Smooth muscle cell (in vitro differentiated cells): ENCODE measurements around the gene NEDD4. TPM values are rescaled to one million over a fixed set of nuclear protein-coding genes. Genes with fewer than 3 reads are reported as not detected.

Experiments
- DNase-seq: peaks from one replicate; lab custom pipeline; 2025; ENCODE audit not compliant: unreplicated experiment; lab: John Stamatoyannopoulos, UW
- H2AFZ ChIP-seq: fragments of 200-600 bp; sonication (generic); 2 replicates; pipeline ENCODE4 v1.6.0; 2016; ENCODE audit warnings: antibody characterized with exemption, low read depth, mild to moderate bottlenecking
- H3F3A ChIP-seq: fragments of 200-600 bp; sonication (generic); 2 replicates; pipeline ENCODE4 v1.6.0; 2017; ENCODE audit warnings: antibody characterized with exemption, low read depth
- H3K27ac ChIP-seq: fragments of 200-600 bp; sonication (generic); 2 replicates; pipeline ENCODE4 v1.5.1; 2016; ENCODE audit warnings: low read depth, mild to moderate bottlenecking
- H3K27me3 ChIP-seq: fragments of 200-600 bp; sonication (generic); 2 replicates; pipeline ENCODE4 v1.6.1; 2016; ENCODE audit warnings: low read depth, mild to moderate bottlenecking
- H3K36me3 ChIP-seq: fragments of 200-600 bp; sonication (generic); 2 replicates; pipeline ENCODE4 v1.5.1; 2016; ENCODE audit warnings: low read depth
- H3K4me1 ChIP-seq: fragments of 200-600 bp; sonication (generic); 2 replicates; pipeline ENCODE4 v1.5.1; 2016; ENCODE audit warnings: low read depth
- H3K4me2 ChIP-seq: fragments of 200-600 bp; sonication (generic); 2 replicates; pipeline ENCODE4 v1.6.0; 2016; ENCODE audit warnings: mild to moderate bottlenecking
- H3K4me3 ChIP-seq: fragments of 200-600 bp; sonication (generic); 2 replicates; pipeline ENCODE4 v1.5.1; 2016; ENCODE audit warnings: mild to moderate bottlenecking
- H3K79me2 ChIP-seq: fragments of 200-600 bp; sonication (generic); 2 replicates; pipeline ENCODE4 v1.6.0; 2016; ENCODE audit warnings: low read depth, mild to moderate bottlenecking
- H3K9ac ChIP-seq: fragments of 200-600 bp; sonication (generic); 2 replicates; pipeline ENCODE4 v1.6.0; 2016; ENCODE audit warnings: low read depth
- H3K9me3 ChIP-seq: fragments of 200-600 bp; sonication (generic); replicated peaks from 2 replicates; pipeline ENCODE4 v1.5.1; 2016; ENCODE audit warnings: low read depth
- H4K20me1 ChIP-seq: fragments of 200-600 bp; sonication (generic); 2 replicates; pipeline ENCODE4 v1.6.0; 2016; ENCODE audit warnings: low read depth
- CTCF ChIP-seq: fragments of 200-600 bp; sonication (generic); IDR thresholded peaks from 2 replicates; pipeline ENCODE4 v1.5.1; 2017; ENCODE audit warnings: borderline replicate concordance, mild to moderate bottlenecking, antibody characterized with exemption; ENCODE audit not compliant: insufficient read depth, poor library complexity, severe bottlenecking
- WGBS: methylation state at CpG from one replicate; pipeline ENCODE4 v1.1.7; 2016; ENCODE audit warnings: low lambda C conversion rate; 5-methylcytosine and 5-hydroxymethylcytosine counted together
- polyA plus RNA-seq: library from polyadenylated mRNA; unstranded; fragments of >200 nt; fragmentation: Nextera tagmentation; extraction: Ambion mirVana; gene quantifications from 2 replicates; pipeline ENCODE4 v1.2.1, GENCODE V29; 2016
- total RNA-seq: library from RNA; depleted of rRNA; stranded (reverse); fragments of >200 nt; gene quantifications from 2 replicates; pipeline ENCODE4 v1.2.3, GENCODE V29; 2014

Gene NEDD4
- total and polyA plus RNA-seq, 2 experiments from 2014 or later: 6.6 to 34.5 TPM

- Histone ChIP-seq H3K4me3 (peak overlapping the region; percentile 98), H3F3A (peaks cover 4% of the 10 kb centered on the region), H3K27ac (peak overlapping the region; percentile 95), H3K27me3 (no peaks in the 10 kb centered on the region), H3K4me1 (peaks cover 25% of the 10 kb centered on the region), H3K79me2 (peaks cover 42% of the 10 kb centered on the region), H3K36me3 (no peaks in the 10 kb centered on the region), H3K9me3 (no peaks in the 10 kb centered on the region), H2AFZ (peak overlapping the region; percentile 85), H3K9ac (peak overlapping the region; percentile 94), H4K20me1 (peaks cover 17% of the 10 kb centered on the region), H3K4me2 (peak overlapping the region; percentile 93)
- WGBS: 1% methylated on average over 9 of the region's 9 CpGs
- TF ChIP-seq CTCF: no peak
- no peak for DNase-seq
These were observed 672 bp downstream of the NEDD4 start for GRCh38 chr15:55992769-55993110.

- whole genome bisulfite sequencing: 60% methylated on average over 12 of the region's 12 CpGs
- Histone ChIP-seq H3K9ac (peak overlapping the region; percentile 94), H3F3A (peaks cover 4% of the 10 kb centered on the region), H3K27me3 (no peaks in the 10 kb centered on the region), H2AFZ (no peak overlapping the region), H3K27ac (peak overlapping the region; percentile 95), H3K79me2 (peaks cover 42% of the 10 kb centered on the region), H3K4me1 (peaks cover 25% of the 10 kb centered on the region), H3K36me3 (no peaks in the 10 kb centered on the region), H3K4me2 (peak overlapping the region; percentile 93), H4K20me1 (peaks cover 17% of the 10 kb centered on the region), H3K4me3 (peak overlapping the region; percentile 98), H3K9me3 (no peaks in the 10 kb centered on the region)
- TF ChIP-seq CTCF: no peak
- DNase-seq: no peak
These were observed 1.3 kb downstream of the NEDD4 start for GRCh38 chr15:55991802-55992768.

- no peaks in the 10 kb centered on the region for H3K27me3 ChIP-seq
- H3K4me2 ChIP-seq: no peak overlapping the region
- H3K27ac ChIP-seq: no peak overlapping the region
- peaks cover 46% of the 10 kb centered on the region for H3K79me2 ChIP-seq
- H2AFZ ChIP-seq: no peak overlapping the region
- peaks cover 17% of the 10 kb centered on the region for H4K20me1 ChIP-seq
- WGBS: 100% methylated on average over 1 of the region's 1 CpG
- peak overlapping the region; percentile 98 for H3K4me3 ChIP-seq
- peaks cover 4% of the 10 kb centered on the region for H3F3A ChIP-seq
- H3K9ac ChIP-seq: no peak overlapping the region
- TF ChIP-seq CTCF: no peak
- H3K4me1 ChIP-seq: peaks cover 25% of the 10 kb centered on the region
- no peaks in the 10 kb centered on the region for H3K36me3 ChIP-seq
- H3K9me3 ChIP-seq: no peaks in the 10 kb centered on the region
- DNase-seq: no peak
These were observed 2.4 kb downstream of the NEDD4 start for GRCh38 chr15:55990998-55991397.
